MCF 10A (cell line): ENCODE results near the gene GOSR1. TPM values are rescaled to one million over a fixed set of nuclear protein-coding genes. Genes with fewer than 3 reads are reported as not detected.
"Not testable (repeated sequence)": the region's sequence is repeated elsewhere in the genome, so short reads cannot be mapped to it uniquely, and the experiment has no call there.

Experiments used
- BruUV-seq: library from RNA; stranded (reverse); fragments of 400-500 nt; replicated peaks from 2 replicates; lab custom pipeline; 2021; lab: Mats Ljungman, UMichigan
- CTCF ChIA-PET: fragments of 300-600 bp; sonication (Branson Sonifier 250); formaldehyde crosslinking; extraction: SDS; loops from one replicate; lab custom pipeline; 2021; ENCODE audit warnings: antibody characterized with exemption, inconsistent platforms; lab: Yijun Ruan, JAX
- POLR2A ChIA-PET: fragments of 300-600, 350-650 bp; sonication (Branson Sonifier 250); formaldehyde crosslinking; extraction: SDS; loops from one replicate; lab custom pipeline; 2020; ENCODE audit warnings: antibody characterized with exemption, inconsistent platforms; lab: Yijun Ruan, JAX
- DNase-seq: peaks from one replicate; pipeline ENCODE4 v3.0.0-alpha.2; 2018; ENCODE audit not compliant: unreplicated experiment
- H3K27ac Mint-ChIP-seq: one replicate; pipeline ENCODE4 v1.8.0; 2022; ENCODE audit warnings: mild to moderate bottlenecking, low read depth, mixed read lengths; ENCODE audit not compliant: unreplicated experiment
- H3K27me3 Mint-ChIP-seq: one replicate; pipeline ENCODE4 v1.8.0; 2022; ENCODE audit warnings: mixed read lengths; ENCODE audit not compliant: insufficient read depth, unreplicated experiment
- H3K36me3 Mint-ChIP-seq: one replicate; pipeline ENCODE4 v1.8.0; 2022; ENCODE audit warnings: mild to moderate bottlenecking, moderate library complexity, mixed read lengths; ENCODE audit not compliant: insufficient read depth, unreplicated experiment
- H3K4me1 Mint-ChIP-seq: one replicate; pipeline ENCODE4 v1.8.0; 2022; ENCODE audit warnings: mixed read lengths; ENCODE audit not compliant: insufficient read depth, unreplicated experiment
- H3K4me3 Mint-ChIP-seq: one replicate; pipeline ENCODE4 v1.8.0; 2022; ENCODE audit warnings: mild to moderate bottlenecking, moderate library complexity, mixed read lengths; ENCODE audit not compliant: unreplicated experiment
- H3K9me3 Mint-ChIP-seq: one replicate; pipeline ENCODE4 v1.8.0; 2022; ENCODE audit warnings: mixed read lengths; ENCODE audit not compliant: unreplicated experiment
- CTCF ChIP-seq: fragments of 200-600 bp; IDR thresholded peaks from one replicate; pipeline ENCODE4 v1.8.0; 2022; ENCODE audit warnings: antibody characterized with exemption, mild to moderate bottlenecking; ENCODE audit not compliant: unreplicated experiment
- intact Hi-C: fragments of 100-400 bp; cut with micrococcal nuclease; formaldehyde crosslinking; loops from 2 replicates; pipeline ENCODE4 v1.14.1; 2022
- total RNA-seq: library from RNA; stranded (reverse); gene quantifications from 2 replicates; pipeline ENCODE4 v1.2.3, GENCODE V29; 2022

The GOSR1 gene
- total RNA-seq, 1 experiment from 2014 or later: 57.6 TPM

GRCh38 chr17:30532871-30533270 is 55.7 kb downstream of the GOSR1 start:
- Mint-ChIP-seq H3K36me3 (no peaks in the 10 kb centered on the region), H3K4me3 (no peak overlapping the region), H3K27ac (no peak overlapping the region), H3K9me3 (no peaks in the 10 kb centered on the region), H3K4me1 (no peaks in the 10 kb centered on the region), H3K27me3 (no peaks in the 10 kb centered on the region)
- no peak for TF ChIP-seq CTCF
- CTCF ChIA-PET: no interaction called here
- BruUV-seq: no TSS peak
- intact Hi-C loops: no loop called here
- no peak for DNase-seq
- POLR2A ChIA-PET: no interaction called here

GRCh38 chr17:30534298-30534697 is 57.1 kb downstream of the GOSR1 start:
- H3K4me1 Mint-ChIP-seq: no peaks in the 10 kb centered on the region
- intact Hi-C loops: no loop called here
- POLR2A ChIA-PET: interaction anchor here (1.1 kb wide), 1 partner anchor 14 kb away, joined by 3 read pairs; no protein-coding TSS in a partner anchor

GRCh38 chr17:30534938-30535921 is 58.0 kb downstream of the GOSR1 start:
- TF ChIP-seq CTCF: no peak

More at GRCh38 chr17:30534298-30534697, 57.1 kb downstream of the GOSR1 start:
- Mint-ChIP-seq H3K9me3 (no peaks in the 10 kb centered on the region), H3K27me3 (no peaks in the 10 kb centered on the region), H3K4me3 (no peak overlapping the region), H3K27ac (no peak overlapping the region), H3K36me3 (no peaks in the 10 kb centered on the region)
- BruUV-seq: no TSS peak
- DNase-seq: no peak
- CTCF ChIA-PET: interaction anchor here (0.7 kb wide), 1 partner anchor 214 kb away, joined by 3 read pairs; no protein-coding TSS in a partner anchor
- no peak for TF ChIP-seq CTCF

GRCh38 chr17:30536846-30537245 is 59.6 kb downstream of the GOSR1 start:
- POLR2A ChIA-PET: not testable (repeated sequence)

More at GRCh38 chr17:30534938-30535921, 58.0 kb downstream of the GOSR1 start:
- no peaks in the 10 kb centered on the region for H3K36me3 Mint-ChIP-seq
- BruUV-seq: no TSS peak
- CTCF ChIA-PET: interaction anchor here (0.6 kb wide), 1 partner anchor 180 kb away, joined by 3 read pairs; no protein-coding TSS in a partner anchor
- no peak overlapping the region for H3K27ac Mint-ChIP-seq
- no peak for DNase-seq
- no peaks in the 10 kb centered on the region for H3K4me1 Mint-ChIP-seq
- intact Hi-C loops: no loop called here
- POLR2A ChIA-PET: interaction anchor here (0.6 to 1.1 kb wide), 2 partner anchors 15 to 258 kb away, joined by 3 to 4 read pairs; no protein-coding TSS in a partner anchor
- no peaks in the 10 kb centered on the region for H3K9me3 Mint-ChIP-seq
- H3K27me3 Mint-ChIP-seq: no peaks in the 10 kb centered on the region
- H3K4me3 Mint-ChIP-seq: no peak overlapping the region

GRCh38 chr17:30537667-30538066 is 60.5 kb downstream of the GOSR1 start:
- intact Hi-C loops, DNase-seq, BruUV-seq, H3K4me3 Mint-ChIP-seq, H3K27ac Mint-ChIP-seq, POLR2A ChIA-PET, H3K36me3 Mint-ChIP-seq, H3K4me1 Mint-ChIP-seq, CTCF ChIA-PET, H3K9me3 Mint-ChIP-seq: not testable (repeated sequence)
- H3K27me3 Mint-ChIP-seq: peaks cover 15% of the 10 kb centered on the region

More at GRCh38 chr17:30536846-30537245, 59.6 kb downstream of the GOSR1 start:
- BruUV-seq, CTCF ChIA-PET, DNase-seq, H3K9me3 Mint-ChIP-seq, H3K4me3 Mint-ChIP-seq, intact Hi-C loops, H3K27me3 Mint-ChIP-seq, H3K36me3 Mint-ChIP-seq, H3K4me1 Mint-ChIP-seq, H3K27ac Mint-ChIP-seq: not testable (repeated sequence)
